ENCODE measurements around the gene PLEKHA6. TPM values are rescaled to one million over a fixed set of nuclear protein-coding genes. Genes with fewer than 3 reads are reported as not detected.
A peak's percentile ranks its signal among the peaks of the same experiment; 100 is the strongest.

The PLEKHA6 gene
- total RNA-seq, 2 experiments from 2014 or later: 0.53 to 0.82 TPM

- Mint-ChIP-seq H3K4me3 (peak overlapping the region; percentile 89), H3K27ac (no peak overlapping the region), H3K27me3 (peaks cover 28% of the 10 kb centered on the region), H3K9me3 (no peaks in the 10 kb centered on the region), H3K4me1 (ENCODE audit: low read depth) (peaks cover 8% of the 10 kb centered on the region), H3K36me3 (ENCODE audit: low read depth) (peaks cover 5% of the 10 kb centered on the region)
- CTCF ChIA-PET: interaction anchor here (1.1 to 2.3 kb wide), 2 partner anchors 19 to 20 kb away, joined by 3 to 8 read pairs; no protein-coding TSS in a partner anchor
- POLR2A ChIA-PET: interaction anchor here (0.6 to 1.7 kb wide), 5 partner anchors 11 to 30 kb away, joined by 3 to 8 read pairs (median 4); no protein-coding TSS in a partner anchor
- H3K4me3 ChIP-seq (ENCODE audit: low read length): peak overlapping the region; percentile 59
- H3K27me3 ChIP-seq (ENCODE audit: control insufficient read depth in 1 of 2, insufficient read depth in 2 of 2, low read length in 2 of 2): peaks cover 26% of the 10 kb centered on the region in 2 experiments
- H3K27ac ChIP-seq (ENCODE audit: low read depth in 1 of 2, low read length in 2 of 2): no peak overlapping the region
- peak; percentile 74 for ATAC-seq (ENCODE audit: poor library complexity)
- no peak for TF ChIP-seq CTCF (IDR thresholded peaks at IDR 0.05)
- peak in 13 of 14 experiments; percentile 16 to 67 (median 39) for DNase-seq
- H3K4me1 ChIP-seq (ENCODE audit: insufficient read depth, low read length): peaks cover 24% of the 10 kb centered on the region
- intact Hi-C loops (cut with DNase I, micrococcal nuclease): no loop called here
- H3K36me3 ChIP-seq (ENCODE audit: insufficient read depth, low read length): no peaks in the 10 kb centered on the region
- H3K9me3 ChIP-seq (ENCODE audit: control insufficient read depth in 1 of 2, insufficient read depth in 1 of 2, low read length in 2 of 2): peaks cover 0 to 4% of the 10 kb centered on the region in 2 experiments
These were observed 18.3 kb upstream of the PLEKHA6 start for GRCh38 chr1:204377800-204378668.

- peaks cover 28% of the 10 kb centered on the region for H3K27me3 Mint-ChIP-seq
These were observed 17.4 kb upstream of the PLEKHA6 start for GRCh38 chr1:204376919-204377799.

More at GRCh38 chr1:204376919-204377799, 17.4 kb upstream of the PLEKHA6 start:
- ATAC-seq (ENCODE audit: poor library complexity) (no peak), DNase-seq (no peak)
- H3K36me3 Mint-ChIP-seq (ENCODE audit: low read depth): peaks cover 5% of the 10 kb centered on the region
- ChIA-PET POLR2A (interaction anchor here (0.9 to 1.3 kb wide), 2 partner anchors 23 to 31 kb away, joined by 3 to 4 read pairs; no protein-coding TSS in a partner anchor), CTCF (interaction anchor here (1.1 to 2.3 kb wide), 2 partner anchors 20 to 21 kb away, joined by 3 to 8 read pairs; no protein-coding TSS in a partner anchor)
- H3K4me3 ChIP-seq (ENCODE audit: low read length): peak overlapping the region; percentile 59
- H3K27ac Mint-ChIP-seq: no peak overlapping the region
- H3K4me1 Mint-ChIP-seq (ENCODE audit: low read depth): peaks cover 8% of the 10 kb centered on the region
- H3K4me1 ChIP-seq (ENCODE audit: insufficient read depth, low read length): peaks cover 20% of the 10 kb centered on the region
- peaks cover 26% of the 10 kb centered on the region in 2 experiments for H3K27me3 ChIP-seq (ENCODE audit: control insufficient read depth in 1 of 2, insufficient read depth in 2 of 2, low read length in 2 of 2)
- H3K36me3 ChIP-seq (ENCODE audit: insufficient read depth, low read length): no peaks in the 10 kb centered on the region
- intact Hi-C loops (cut with DNase I, micrococcal nuclease): no loop called here
- H3K9me3 Mint-ChIP-seq: no peaks in the 10 kb centered on the region
- peaks cover 0 to 4% of the 10 kb centered on the region in 2 experiments for H3K9me3 ChIP-seq (ENCODE audit: control insufficient read depth in 1 of 2, insufficient read depth in 1 of 2, low read length in 2 of 2)
- peak overlapping the region; percentile 70 for H3K4me3 Mint-ChIP-seq
- H3K27ac ChIP-seq (ENCODE audit: low read depth in 1 of 2, low read length in 2 of 2): no peak overlapping the region
- TF ChIP-seq CTCF (IDR thresholded peaks at IDR 0.05): no peak

All from CD4-positive, alpha-beta T cell (primary cell).